ENCODE measurements around the gene TTLL5. TPM values are rescaled to one million over a fixed set of nuclear protein-coding genes. Genes with fewer than 3 reads are reported as not detected.

The TTLL5 gene
- total RNA-seq, 5 donors from 2014 or later (not counting 1 experiment from before 2014, with no cell fraction given) = 15.4 to 36.2 (median 22.2) TPM

- CTCF ChIA-PET = no interaction called here
- H3K27me3 Mint-ChIP-seq = no peaks in the 10 kb centered on the region
These were observed 91.0 kb downstream of the TTLL5 start for GRCh38 chr14:75752086-75752485.

GRCh38 chr14:75752907-75753594 is 92.0 kb downstream of the TTLL5 start:
- H3K27me3 Mint-ChIP-seq = no peaks in the 10 kb centered on the region
- ATAC-seq (replicated peaks in 1 of 4) (no peak), DNase-seq (no peak)
- peaks cover 0 to 2% (median 2%) of the 10 kb centered on the region in 3 donors for H3K4me1 Mint-ChIP-seq
- peaks cover 63% of the 10 kb centered on the region for H3K36me3 Mint-ChIP-seq
- H3K9me3 Mint-ChIP-seq = no peaks in the 10 kb centered on the region
- Histone ChIP-seq H3K27ac (ENCODE audit: low read length) (no peak overlapping the region), H3K36me3 (ENCODE audit: control insufficient read depth in 2 of 2, extremely low read depth in 1 of 2, insufficient read depth in 1 of 2, low read length in 1 of 2) (peaks cover 0 to 9% of the 10 kb centered on the region in 2 donors), H3K27me3 (replicated peaks in 1 of 2; ENCODE audit: control insufficient read depth in 2 of 2, extremely low read depth in 1 of 2, insufficient read depth in 2 of 2, low read length in 1 of 2) (no peaks in the 10 kb centered on the region), H3K9me3 (no peaks in the 10 kb centered on the region), H3K4me3 (ENCODE audit: control insufficient read depth in 1 of 2, extremely low read depth in 1 of 2, low read length in 1 of 2) (no peak overlapping the region), H3K4me1 (ENCODE audit: control insufficient read depth in 1 of 2, extremely low read depth in 1 of 2, insufficient read depth in 2 of 2, low read length in 2 of 2) (no peaks in the 10 kb centered on the region)
- WGBS (ENCODE audit: insufficient coverage) = no CpG with 5 or more reads among the region's 4 CpGs
- ChIA-PET POLR2A (no interaction called here), CTCF (no interaction called here)
- no peak overlapping the region for H3K27ac Mint-ChIP-seq
- H3K4me3 Mint-ChIP-seq = no peak overlapping the region

More at GRCh38 chr14:75752086-75752485, 91.0 kb downstream of the TTLL5 start:
- Mint-ChIP-seq H3K36me3 (peaks cover 69% of the 10 kb centered on the region), H3K9me3 (peaks cover 0 to 8% (median under 1%) of the 10 kb centered on the region in 3 donors), H3K4me1 (no peaks in the 10 kb centered on the region), H3K4me3 (no peak overlapping the region), H3K27ac (no peak overlapping the region)
- H3K9me3 ChIP-seq = no peaks in the 10 kb centered on the region
- no peak overlapping the region for H3K4me3 ChIP-seq (ENCODE audit: control insufficient read depth in 1 of 2, extremely low read depth in 1 of 2, low read length in 1 of 2)
- H3K36me3 ChIP-seq (ENCODE audit: control insufficient read depth in 2 of 2, extremely low read depth in 1 of 2, insufficient read depth in 1 of 2, low read length in 1 of 2) = peaks cover 0 to 11% of the 10 kb centered on the region in 2 donors
- DNase-seq = no peak
- H3K4me1 ChIP-seq (ENCODE audit: control insufficient read depth in 1 of 2, extremely low read depth in 1 of 2, insufficient read depth in 2 of 2, low read length in 2 of 2) = no peaks in the 10 kb centered on the region
- POLR2A ChIA-PET = no interaction called here
- ATAC-seq (replicated peaks in 1 of 4) = no peak
- 100% methylated on average over 2 of the region's 3 CpGs for WGBS (ENCODE audit: insufficient coverage)
- H3K27me3 ChIP-seq (replicated peaks in 1 of 2; ENCODE audit: control insufficient read depth in 2 of 2, extremely low read depth in 1 of 2, insufficient read depth in 2 of 2, low read length in 1 of 2) = no peaks in the 10 kb centered on the region
- H3K27ac ChIP-seq (ENCODE audit: low read length) = no peak overlapping the region

- H3K4me1 ChIP-seq (ENCODE audit: control insufficient read depth in 1 of 2, extremely low read depth in 1 of 2, insufficient read depth in 2 of 2, low read length in 2 of 2) = no peaks in the 10 kb centered on the region
- H3K27me3 ChIP-seq (replicated peaks in 1 of 2; ENCODE audit: control insufficient read depth in 2 of 2, extremely low read depth in 1 of 2, insufficient read depth in 2 of 2, low read length in 1 of 2) = no peaks in the 10 kb centered on the region
- peaks cover 0 to 7% of the 10 kb centered on the region in 2 donors for H3K36me3 ChIP-seq (ENCODE audit: control insufficient read depth in 2 of 2, extremely low read depth in 1 of 2, insufficient read depth in 1 of 2, low read length in 1 of 2)
- no peak overlapping the region for H3K27ac ChIP-seq (ENCODE audit: low read length)
- H3K4me3 ChIP-seq (ENCODE audit: control insufficient read depth in 1 of 2, extremely low read depth in 1 of 2, low read length in 1 of 2) = no peak overlapping the region
- Mint-ChIP-seq H3K4me1 (peaks cover 0 to 2% (median 2%) of the 10 kb centered on the region in 3 donors), H3K27ac (no peak overlapping the region), H3K4me3 (no peak overlapping the region), H3K9me3 (no peaks in the 10 kb centered on the region), H3K36me3 (peaks cover 59% of the 10 kb centered on the region), H3K27me3 (no peaks in the 10 kb centered on the region)
- DNase-seq (no peak), ATAC-seq (replicated peaks in 1 of 4) (no peak)
- ChIA-PET CTCF (no interaction called here), POLR2A (no interaction called here)
- H3K9me3 ChIP-seq = no peaks in the 10 kb centered on the region
- no CpG with 5 or more reads among the region's 4 CpGs for WGBS (ENCODE audit: insufficient coverage)
These were observed 92.7 kb downstream of the TTLL5 start for GRCh38 chr14:75753696-75754095.

- Mint-ChIP-seq H3K27ac (no peak overlapping the region), H3K4me3 (no peak overlapping the region), H3K27me3 (no peaks in the 10 kb centered on the region), H3K4me1 (peaks cover 0 to 2% (median 2%) of the 10 kb centered on the region in 3 donors), H3K9me3 (no peaks in the 10 kb centered on the region), H3K36me3 (peaks cover 47% of the 10 kb centered on the region)
- no CpG with 5 or more reads among the region's 4 CpGs for WGBS (ENCODE audit: insufficient coverage)
- Histone ChIP-seq H3K4me3 (ENCODE audit: control insufficient read depth in 1 of 2, extremely low read depth in 1 of 2, low read length in 1 of 2) (no peak overlapping the region), H3K4me1 (ENCODE audit: control insufficient read depth in 1 of 2, extremely low read depth in 1 of 2, insufficient read depth in 2 of 2, low read length in 2 of 2) (no peaks in the 10 kb centered on the region), H3K27me3 (replicated peaks in 1 of 2; ENCODE audit: control insufficient read depth in 2 of 2, extremely low read depth in 1 of 2, insufficient read depth in 2 of 2, low read length in 1 of 2) (no peaks in the 10 kb centered on the region), H3K27ac (ENCODE audit: low read length) (no peak overlapping the region), H3K9me3 (no peaks in the 10 kb centered on the region), H3K36me3 (ENCODE audit: control insufficient read depth in 2 of 2, extremely low read depth in 1 of 2, insufficient read depth in 1 of 2, low read length in 1 of 2) (peaks cover 0 to 2% of the 10 kb centered on the region in 2 donors)
- ATAC-seq (replicated peaks in 1 of 4) (no peak), DNase-seq (no peak)
- ChIA-PET CTCF (interaction anchor here in 1 of 2 donors (0.6 kb wide), 2 partner anchors 555 to 629 kb away, joined by 3 to 4 read pairs; no protein-coding TSS in a partner anchor), POLR2A (interaction anchor here in 1 of 2 donors (0.6 kb wide), 1 partner anchor 101 kb away, joined by 3 read pairs; no protein-coding TSS in a partner anchor)
These were observed 96.8 kb downstream of the TTLL5 start for GRCh38 chr14:75757644-75758402.

GRCh38 chr14:75764020-75764419 is 103.0 kb downstream of the TTLL5 start:
- no peak for ATAC-seq (replicated peaks in 1 of 4)
- no peak overlapping the region for H3K4me3 ChIP-seq (ENCODE audit: control insufficient read depth in 1 of 2, extremely low read depth in 1 of 2, low read length in 1 of 2)
- CTCF ChIA-PET = no interaction called here

GRCh38 chr14:75769047-75769685 is 108.1 kb downstream of the TTLL5 start:
- Histone ChIP-seq H3K4me1 (ENCODE audit: control insufficient read depth in 1 of 2, extremely low read depth in 1 of 2, insufficient read depth in 2 of 2, low read length in 2 of 2) (no peaks in the 10 kb centered on the region), H3K9me3 (no peaks in the 10 kb centered on the region), H3K4me3 (ENCODE audit: control insufficient read depth in 1 of 2, extremely low read depth in 1 of 2, low read length in 1 of 2) (no peak overlapping the region), H3K27me3 (replicated peaks in 1 of 2; ENCODE audit: control insufficient read depth in 2 of 2, extremely low read depth in 1 of 2, insufficient read depth in 2 of 2, low read length in 1 of 2) (no peaks in the 10 kb centered on the region), H3K27ac (ENCODE audit: low read length) (no peak overlapping the region), H3K36me3 (ENCODE audit: control insufficient read depth in 2 of 2, extremely low read depth in 1 of 2, insufficient read depth in 1 of 2, low read length in 1 of 2) (peaks cover 5 to 14% of the 10 kb centered on the region in 2 donors)
- CTCF ChIA-PET = interaction anchor here in 1 of 2 donors (1.0 kb wide), 1 partner anchor 8 kb away, joined by 3 read pairs; no protein-coding TSS in a partner anchor
- H3K27me3 Mint-ChIP-seq = no peaks in the 10 kb centered on the region
- H3K4me3 Mint-ChIP-seq = no peak overlapping the region
- POLR2A ChIA-PET = no interaction called here
- WGBS (ENCODE audit: insufficient coverage) = 51% methylated on average over 3 of the region's 9 CpGs
- H3K9me3 Mint-ChIP-seq = no peaks in the 10 kb centered on the region
- ATAC-seq (replicated peaks in 1 of 4) (no peak), DNase-seq (no peak)
- no peak overlapping the region for H3K27ac Mint-ChIP-seq
- H3K36me3 Mint-ChIP-seq = peaks cover 20% of the 10 kb centered on the region
- H3K4me1 Mint-ChIP-seq = no peaks in the 10 kb centered on the region

More at GRCh38 chr14:75764020-75764419, 103.0 kb downstream of the TTLL5 start:
- Histone ChIP-seq H3K27me3 (replicated peaks in 1 of 2; ENCODE audit: control insufficient read depth in 2 of 2, extremely low read depth in 1 of 2, insufficient read depth in 2 of 2, low read length in 1 of 2) (no peaks in the 10 kb centered on the region), H3K9me3 (no peaks in the 10 kb centered on the region), H3K36me3 (ENCODE audit: control insufficient read depth in 2 of 2, extremely low read depth in 1 of 2, insufficient read depth in 1 of 2, low read length in 1 of 2) (peaks cover 5 to 14% of the 10 kb centered on the region in 2 donors), H3K27ac (ENCODE audit: low read length) (no peak overlapping the region), H3K4me1 (ENCODE audit: control insufficient read depth in 1 of 2, extremely low read depth in 1 of 2, insufficient read depth in 2 of 2, low read length in 2 of 2) (no peaks in the 10 kb centered on the region)
- no peak for DNase-seq
- Mint-ChIP-seq H3K4me1 (no peaks in the 10 kb centered on the region), H3K36me3 (peaks cover 25% of the 10 kb centered on the region), H3K27me3 (no peaks in the 10 kb centered on the region), H3K9me3 (no peaks in the 10 kb centered on the region), H3K27ac (no peak overlapping the region), H3K4me3 (no peak overlapping the region)
- POLR2A ChIA-PET = no interaction called here
- WGBS (ENCODE audit: insufficient coverage) = no CpG with 5 or more reads among the region's 4 CpGs
